Mammary microvascular endothelial cell (primary cell): ENCODE results near the gene ERP29. TPM values are rescaled to one million over a fixed set of nuclear protein-coding genes. Genes with fewer than 3 reads are reported as not detected.

Experiments used
- total RNA-seq: library from RNA; depleted of rRNA; stranded (reverse); fragments of >200 nt; gene quantifications from 2 replicates; pipeline ENCODE4 v1.2.3, GENCODE V29; 2015

Gene ERP29
- total RNA-seq: 60.5 and 69.8 TPM in 2 replicates

GRCh38 chr12:112012775-112013600, at the start of gene ERP29, which contains the start of gene TMEM116:
TSS of gene ERP29 (plus strand) at chr12:112013426. CDS start at chr12:112013466, 40 bp downstream.
TSS of gene TMEM116 (minus strand) at chr12:112013165. CDS start at chr12:112005270, 7,895 bp downstream.

Other genes starting within 250 kb of the ERP29 start
- 25.1 and 28.8 TPM in 2 replicates for gene ALDH2, start 246.5 kb upstream of the ERP29 start, total RNA-seq
- 35.7 TPM in 2 replicates for gene MAPKAPK5, start 171.2 kb upstream of the ERP29 start, total RNA-seq
- gene TMEM116, start 261 bp upstream of the ERP29 start, total RNA-seq: 0.74 and 1.1 TPM in 2 replicates
- gene NAA25, start 95.4 kb downstream of the ERP29 start, total RNA-seq: 12.0 and 14.9 TPM in 2 replicates
- 24.6 and 28.4 TPM in 2 replicates for gene TRAFD1, start 112.1 kb downstream of the ERP29 start, total RNA-seq